Epithelial cell of esophagus (primary cell): Measurements from ENCODE around the gene COPS8.
A peak's percentile ranks its signal among the peaks of the same experiment; 100 is the strongest.

Experiments used
- DNase-seq: peaks from one replicate; pipeline ENCODE4 v3.0.0; 2010; ENCODE audit warnings: low read depth
- H3K4me3 ChIP-seq: 2 replicates; pipeline ENCODE4 v1.5.1; 2011; ENCODE audit warnings: mild to moderate bottlenecking, low read length, control low read depth
- CTCF ChIP-seq: IDR thresholded peaks from 2 replicates; pipeline ENCODE4 v1.5.1; 2011; ENCODE audit warnings: low read depth, mild to moderate bottlenecking, low read length, control low read depth, inconsistent platforms; ENCODE audit not compliant: insufficient read depth; ENCODE audit errors: missing control alignments

Gene COPS8

GRCh38 chr2:237045449-237045848, 40.2 kb upstream of the COPS8 start:
- DNase-seq: peak; percentile 25
- no peak for TF ChIP-seq CTCF
- H3K4me3 ChIP-seq: no peak overlapping the region

- no peak overlapping the region for H3K4me3 ChIP-seq
- DNase-seq: no peak
- TF ChIP-seq CTCF: no peak
These were observed 37.1 kb upstream of the COPS8 start for GRCh38 chr2:237048595-237048994.

GRCh38 chr2:237051861-237052260, 33.8 kb upstream of the COPS8 start:
- TF ChIP-seq CTCF: no peak
- H3K4me3 ChIP-seq: no peak overlapping the region
- DNase-seq: no peak

GRCh38 chr2:237053066-237053465, 32.6 kb upstream of the COPS8 start:
- peak; percentile 21 for DNase-seq
- no peak overlapping the region for H3K4me3 ChIP-seq
- no peak for TF ChIP-seq CTCF

GRCh38 chr2:237055386-237056100, 30.1 kb upstream of the COPS8 start:
- DNase-seq: no peak
- H3K4me3 ChIP-seq: no peak overlapping the region
- TF ChIP-seq CTCF: no peak

GRCh38 chr2:237056287-237056875, 29.3 kb upstream of the COPS8 start:
- TF ChIP-seq CTCF: no peak
- H3K4me3 ChIP-seq: no peak overlapping the region
- DNase-seq: peak; percentile 29

- H3K4me3 ChIP-seq: no peak overlapping the region
- DNase-seq: no peak
- TF ChIP-seq CTCF: no peak
These were observed 28.6 kb upstream of the COPS8 start for GRCh38 chr2:237057107-237057506.
